Measurements from ENCODE around the gene COL13A1. TPM values are rescaled to one million over a fixed set of nuclear protein-coding genes. Genes with fewer than 3 reads are reported as not detected.

The COL13A1 gene
- total RNA-seq, 4 donors from 2014 or later = 0.19 to 6.9 (median 2.4) TPM

GRCh38 chr10:69864321-69864720, 62.6 kb downstream of the COL13A1 start:
- intact Hi-C loops (cut with DNase I; ENCODE audit: low total_unique reads) (no loop called here), in situ Hi-C loops (cut with MboI; ENCODE audit: low sequenced_read_pairs in 4 of 4) (no loop called here)
- Histone ChIP-seq H3K27ac (no peak overlapping the region), H3K36me3 (no peaks in the 10 kb centered on the region), H3K9me3 (no peaks in the 10 kb centered on the region), H3K4me1 (peaks cover 0 to 3% of the 10 kb centered on the region in 2 donors), H3K4me3 (no peak overlapping the region), H3K27me3 (no peaks in the 10 kb centered on the region)
- DNase-seq (no peak), ATAC-seq (no peak)
- no peak for TF ChIP-seq CTCF (IDR thresholded peaks at IDR 0.05 in 4 of 5, conservative IDR thresholded peaks at IDR 0.05 in 1 of 5)
- TF ChIP-seq POLR2A (IDR thresholded peaks at IDR 0.05) = no peak

GRCh38 chr10:69865450-69865849, 63.7 kb downstream of the COL13A1 start:
- DNase-seq = no peak
- ATAC-seq = no peak
- Histone ChIP-seq H3K36me3 (no peaks in the 10 kb centered on the region), H3K4me1 (peaks cover 0 to 3% of the 10 kb centered on the region in 2 donors), H3K4me3 (no peak overlapping the region), H3K27me3 (no peaks in the 10 kb centered on the region), H3K9me3 (no peaks in the 10 kb centered on the region), H3K27ac (no peak overlapping the region)
- in situ Hi-C loops (cut with MboI; ENCODE audit: low sequenced_read_pairs in 4 of 4) (no loop called here), intact Hi-C loops (cut with DNase I; ENCODE audit: low total_unique reads) (loop anchor here (5.0 kb wide), 1 partner anchor 52 kb away; no protein-coding TSS in a partner anchor)
- TF ChIP-seq POLR2A (IDR thresholded peaks at IDR 0.05) (no peak), CTCF (IDR thresholded peaks at IDR 0.05 in 4 of 5, conservative IDR thresholded peaks at IDR 0.05 in 1 of 5) (no peak)

- intact Hi-C loops (cut with DNase I; ENCODE audit: low total_unique reads) = loop anchor here (5.0 kb wide), 1 partner anchor 51 kb away; no protein-coding TSS in a partner anchor
- no peaks in the 10 kb centered on the region for H3K36me3 ChIP-seq
- no peak for DNase-seq
- H3K4me3 ChIP-seq = no peak overlapping the region
- TF ChIP-seq POLR2A (IDR thresholded peaks at IDR 0.05) (no peak), CTCF (IDR thresholded peaks at IDR 0.05 in 4 of 5, conservative IDR thresholded peaks at IDR 0.05 in 1 of 5) (no peak)
- H3K27ac ChIP-seq = no peak overlapping the region
- H3K9me3 ChIP-seq = no peaks in the 10 kb centered on the region
- no peaks in the 10 kb centered on the region for H3K27me3 ChIP-seq
- no peak for ATAC-seq
- peaks cover 0 to 3% of the 10 kb centered on the region in 2 donors for H3K4me1 ChIP-seq
- in situ Hi-C loops (cut with MboI; ENCODE audit: low sequenced_read_pairs in 4 of 4) = no loop called here
Measured at GRCh38 chr10:69866246-69866687, 64.6 kb downstream of the COL13A1 start.

- H3K27ac ChIP-seq = no peak overlapping the region
- TF ChIP-seq CTCF (IDR thresholded peaks at IDR 0.05 in 4 of 5, conservative IDR thresholded peaks at IDR 0.05 in 1 of 5) (no peak), POLR2A (IDR thresholded peaks at IDR 0.05) (no peak)
- H3K27me3 ChIP-seq = no peaks in the 10 kb centered on the region
- in situ Hi-C loops (cut with MboI; ENCODE audit: low sequenced_read_pairs in 4 of 4) = no loop called here
- no peak overlapping the region for H3K4me3 ChIP-seq
- H3K36me3 ChIP-seq = no peaks in the 10 kb centered on the region
- DNase-seq (no peak), ATAC-seq (no peak)
- intact Hi-C loops (cut with DNase I; ENCODE audit: low total_unique reads) = loop anchor here (5.0 kb wide), 1 partner anchor 50 kb away; no protein-coding TSS in a partner anchor
- no peaks in the 10 kb centered on the region for H3K4me1 ChIP-seq
- no peaks in the 10 kb centered on the region for H3K9me3 ChIP-seq
Measured at GRCh38 chr10:69866688-69867461, 65.2 kb downstream of the COL13A1 start.
